Uterus (tissue), 2 donors: ENCODE measurements around the gene UCP2.

Experiments
- CTCF ChIP-seq, 4 experiments: fragments of 200-600 bp in 2 of 4; fragments of 450-650 bp in 2 of 4; sonication (generic) in 2 of 4; IDR thresholded peaks; one replicate each; pipeline ENCODE4 v1.5.1; 2016 to 2019; ENCODE audit warnings: antibody characterized with exemption in 4 of 4, mild to moderate bottlenecking in 2 of 4, moderate library complexity in 1 of 4
- POLR2A ChIP-seq, 2 donors: fragments of 450-650 bp; IDR thresholded peaks; one replicate each; pipeline ENCODE4 v1.6.1; 2016; ENCODE audit warnings: antibody characterized with exemption in 2 of 2, mild to moderate bottlenecking in 1 of 2, moderate library complexity in 1 of 2

- TF ChIP-seq CTCF (IDR thresholded peaks at IDR 0.05) (no peak), POLR2A (IDR thresholded peaks at IDR 0.05) (no peak)
Observed at GRCh38 chr11:74024261-74025029, 41.8 kb upstream of the UCP2 start.
